Prostate gland (tissue), 2 donors: ENCODE results near the gene CHURC1.

Source experiments
- POLR2A ChIP-seq: fragments of 450-650 bp; IDR thresholded peaks from one replicate; pipeline ENCODE4 v1.6.1; 2016; ENCODE audit warnings: antibody characterized with exemption, mild to moderate bottlenecking
- TF ChIP-seq, protein P1 (sequence below), 4 experiments: fragments of 200-600 bp in 2 of 4; fragments of 450-650 bp in 2 of 4; sonication (generic) in 2 of 4; IDR thresholded peaks; 1 replicate in 3 of 4; 2 replicates in 1 of 4; pipeline ENCODE4 v1.5.1; 2016 to 2019; ENCODE audit warnings: antibody characterized with exemption in 4 of 4, mild to moderate bottlenecking in 2 of 4, moderate library complexity in 2 of 4

DNA sequence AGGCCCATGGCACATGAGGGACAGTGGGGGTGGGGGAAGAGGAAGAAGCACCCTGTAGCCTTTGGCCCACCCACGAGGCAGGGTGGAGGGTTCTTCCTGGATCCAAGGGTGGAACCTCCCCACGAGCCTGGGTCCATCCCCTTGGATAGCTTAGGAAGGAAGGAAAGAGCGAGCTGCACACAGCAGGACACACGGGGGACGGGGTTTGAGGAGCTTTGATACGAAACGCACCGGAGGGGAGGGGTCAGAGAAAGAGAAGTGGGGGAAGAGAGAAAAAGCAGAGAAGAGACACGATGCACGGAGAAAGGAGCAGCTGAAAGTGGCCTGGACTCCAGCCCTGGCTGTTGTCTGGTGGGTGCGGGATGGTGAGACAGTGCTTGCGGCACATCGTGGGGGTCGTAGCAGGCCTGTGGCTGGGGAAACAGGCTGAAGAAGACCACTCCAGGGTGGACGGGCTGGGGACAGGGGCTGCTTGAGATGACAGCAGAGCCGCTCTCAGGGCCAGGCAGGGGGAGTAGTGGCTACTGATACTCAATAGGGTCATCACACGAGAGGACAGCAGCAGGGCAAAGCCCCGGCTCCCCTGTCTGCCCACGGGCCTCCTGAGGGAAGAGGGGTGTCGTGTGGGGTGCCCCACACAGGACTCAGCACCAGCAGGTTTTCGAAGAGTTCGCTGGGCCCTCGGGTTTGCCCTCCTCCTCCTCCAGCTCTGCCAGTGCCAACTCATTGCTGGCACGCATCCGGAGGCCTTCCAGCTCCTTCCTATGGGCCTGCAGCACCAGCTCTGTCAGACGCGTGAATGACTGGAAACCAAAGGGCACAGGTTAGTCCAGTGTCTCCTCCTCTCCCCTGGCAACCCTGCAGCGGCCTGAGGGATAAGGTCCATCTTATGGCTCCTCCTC is 33.7 kb downstream of the CHURC1 start:
- TF ChIP-seq, protein P1, sequence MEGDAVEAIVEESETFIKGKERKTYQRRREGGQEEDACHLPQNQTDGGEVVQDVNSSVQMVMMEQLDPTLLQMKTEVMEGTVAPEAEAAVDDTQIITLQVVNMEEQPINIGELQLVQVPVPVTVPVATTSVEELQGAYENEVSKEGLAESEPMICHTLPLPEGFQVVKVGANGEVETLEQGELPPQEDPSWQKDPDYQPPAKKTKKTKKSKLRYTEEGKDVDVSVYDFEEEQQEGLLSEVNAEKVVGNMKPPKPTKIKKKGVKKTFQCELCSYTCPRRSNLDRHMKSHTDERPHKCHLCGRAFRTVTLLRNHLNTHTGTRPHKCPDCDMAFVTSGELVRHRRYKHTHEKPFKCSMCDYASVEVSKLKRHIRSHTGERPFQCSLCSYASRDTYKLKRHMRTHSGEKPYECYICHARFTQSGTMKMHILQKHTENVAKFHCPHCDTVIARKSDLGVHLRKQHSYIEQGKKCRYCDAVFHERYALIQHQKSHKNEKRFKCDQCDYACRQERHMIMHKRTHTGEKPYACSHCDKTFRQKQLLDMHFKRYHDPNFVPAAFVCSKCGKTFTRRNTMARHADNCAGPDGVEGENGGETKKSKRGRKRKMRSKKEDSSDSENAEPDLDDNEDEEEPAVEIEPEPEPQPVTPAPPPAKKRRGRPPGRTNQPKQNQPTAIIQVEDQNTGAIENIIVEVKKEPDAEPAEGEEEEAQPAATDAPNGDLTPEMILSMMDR (IDR thresholded peaks at IDR 0.05): no peak
- TF ChIP-seq POLR2A: no peak
